GM19467 (cell line): ENCODE data around the gene SNX7.

Source experiments
- ATAC-seq: cut with Tn5 transposase; IDR thresholded peaks from one replicate; pipeline ENCODE4 v1.9.1; 2021; ENCODE audit warnings: mild to moderate bottlenecking, moderate library complexity; ENCODE audit not compliant: unreplicated experiment

SNX7 gene

DNA sequence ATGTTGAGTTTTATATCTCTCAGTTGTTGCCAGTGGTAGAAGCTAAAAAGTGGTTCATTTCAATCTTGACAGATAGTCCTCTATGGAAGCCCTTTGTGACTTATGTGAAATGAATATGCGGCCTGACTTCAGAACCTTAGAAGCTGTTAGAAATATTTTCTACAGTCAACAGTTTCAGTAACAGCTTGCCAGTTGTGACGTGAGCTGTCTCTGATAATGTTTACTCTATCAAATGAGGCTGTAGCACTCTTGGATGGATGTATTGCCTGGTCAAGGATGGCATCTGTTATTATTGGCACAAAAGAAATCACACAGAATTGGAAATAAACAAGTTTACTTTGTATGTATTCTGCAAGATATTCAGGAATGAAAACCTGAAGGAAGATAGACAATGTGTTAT lies 31.9 kb downstream of the SNX7 start:
- no peak for ATAC-seq

DNA sequence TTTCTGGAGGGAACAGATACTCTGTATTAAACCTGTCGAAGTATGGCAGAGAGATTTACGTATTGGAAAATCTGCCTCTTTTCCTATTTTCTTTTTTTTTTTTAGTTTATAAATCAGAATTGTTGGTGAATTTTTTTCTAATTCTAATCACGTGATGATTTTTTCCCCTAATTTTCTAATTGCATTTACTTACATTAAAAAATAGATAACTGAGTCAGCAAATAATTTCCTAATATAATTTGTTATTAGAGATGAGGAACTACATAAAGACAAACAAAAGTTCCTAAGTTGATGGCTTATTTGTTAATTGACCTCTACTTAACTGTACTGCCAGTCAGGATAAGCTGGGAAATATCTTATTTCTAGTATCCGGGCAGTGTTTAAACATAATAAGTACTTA lies 34.6 kb downstream of the SNX7 start:
- no peak for ATAC-seq

DNA sequence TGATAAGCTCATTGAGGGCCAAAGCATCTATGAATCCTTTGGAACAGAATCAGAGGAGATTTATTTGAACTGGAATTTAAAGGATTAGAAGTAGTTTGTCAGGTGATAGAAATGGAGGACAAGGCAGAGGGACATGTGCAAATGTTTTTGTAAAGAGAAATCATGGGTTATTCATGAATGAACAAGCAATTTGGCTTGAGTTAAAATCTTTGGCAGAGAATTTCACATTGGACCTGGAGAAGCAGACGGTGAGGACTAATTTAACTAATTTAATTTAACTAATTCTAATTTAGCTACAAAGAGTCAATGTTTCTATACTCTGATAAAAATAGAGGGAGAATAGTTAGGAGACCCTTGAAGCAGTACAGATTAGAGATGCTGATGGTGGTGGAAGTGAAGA lies 36.3 kb downstream of the SNX7 start:
- ATAC-seq = no peak

DNA sequence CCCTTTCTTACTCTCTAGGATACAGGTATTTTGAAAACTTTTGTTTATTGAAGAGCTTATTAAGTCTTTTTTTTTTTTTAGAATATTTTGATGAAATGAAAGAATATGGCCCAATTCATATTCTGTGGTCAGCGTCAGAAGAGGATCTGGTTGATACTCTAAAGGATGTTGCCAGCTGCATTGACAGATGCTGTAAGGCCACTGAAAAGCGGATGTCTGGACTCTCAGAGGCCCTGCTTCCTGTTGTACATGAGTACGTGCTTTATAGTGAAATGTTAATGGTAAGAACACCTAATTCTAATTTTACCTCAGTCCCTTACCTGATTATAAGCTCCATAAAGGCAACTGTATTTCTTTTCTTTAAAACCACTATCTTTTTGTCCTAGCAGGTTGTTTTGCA lies 37.1 kb downstream of the SNX7 start:
- no peak for ATAC-seq

DNA sequence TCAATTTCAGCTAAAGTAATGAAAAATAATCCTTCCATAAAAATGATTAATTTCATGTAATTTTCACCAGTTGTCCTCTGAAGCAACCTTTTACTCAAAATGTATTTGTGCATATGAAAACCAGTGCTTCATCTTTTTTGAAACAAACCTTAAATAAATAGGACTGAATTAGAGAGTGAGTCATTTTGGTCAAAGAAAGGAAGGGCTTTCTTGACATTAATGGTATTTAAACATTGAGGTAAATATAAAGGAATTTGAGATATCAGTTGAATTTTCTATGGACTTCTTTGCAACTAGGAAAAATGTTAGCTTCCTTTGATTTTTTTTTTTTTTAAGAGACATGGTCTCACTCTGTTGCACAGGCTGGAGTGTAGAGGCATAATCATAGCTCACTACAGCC lies 38.7 kb downstream of the SNX7 start:
- no peak for ATAC-seq

DNA sequence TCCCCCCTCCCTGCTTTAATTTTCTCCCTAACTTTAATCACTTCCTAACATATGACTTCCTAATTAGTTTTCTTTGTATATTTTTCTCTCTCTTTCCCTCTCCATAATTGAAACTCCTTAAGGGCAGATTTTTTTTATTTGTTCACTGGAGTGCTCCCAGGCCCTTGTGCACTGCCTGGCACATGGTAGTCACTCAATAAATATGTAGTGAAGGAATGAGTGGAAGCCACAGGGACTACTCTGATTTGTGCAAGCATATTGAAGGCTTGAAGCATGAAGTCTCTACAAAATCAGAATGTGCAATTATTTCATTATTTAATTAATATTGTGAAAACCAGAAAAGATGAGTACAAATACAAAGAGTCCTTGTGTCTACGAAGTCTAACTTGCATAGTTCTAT lies 41.5 kb downstream of the SNX7 start:
- ATAC-seq = no peak

DNA sequence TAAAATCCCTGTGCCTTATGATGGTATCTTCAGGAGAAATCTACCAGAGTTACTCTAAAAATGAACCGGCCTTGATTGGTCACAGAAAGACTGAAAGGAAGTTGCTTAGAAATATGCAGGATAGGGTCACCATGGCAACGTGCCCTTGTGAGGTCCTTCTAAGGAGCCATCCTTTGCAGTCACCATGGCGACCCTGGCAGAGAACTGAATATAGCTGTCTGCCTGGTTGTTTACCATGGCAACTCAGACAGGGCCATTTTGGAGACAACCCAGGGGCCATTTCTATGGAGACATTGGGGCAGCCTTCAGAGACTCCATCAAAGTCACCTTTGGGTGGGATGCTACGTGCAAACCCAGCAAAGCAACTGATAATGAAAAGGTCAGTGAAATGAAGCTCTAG lies 43.0 kb downstream of the SNX7 start:
- ATAC-seq = no peak

DNA sequence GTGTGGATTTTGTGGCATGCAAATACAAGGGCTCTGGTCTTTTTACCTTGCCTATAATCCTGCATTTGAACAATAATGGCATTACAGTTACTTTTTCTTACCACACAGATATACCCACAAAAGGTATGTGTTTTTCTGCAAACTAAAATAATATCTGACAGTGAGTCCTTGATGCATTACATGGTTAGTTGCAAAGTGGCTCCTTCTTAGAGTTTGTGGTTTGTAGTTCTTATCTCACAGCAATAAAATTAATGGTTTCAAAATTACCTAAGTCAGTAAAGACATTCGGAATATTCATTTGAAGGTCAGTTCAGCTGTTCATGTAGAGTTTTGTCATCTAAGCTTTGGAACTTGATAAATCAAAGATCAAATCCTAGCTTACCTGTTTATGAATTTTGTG lies 43.5 kb downstream of the SNX7 start:
- ATAC-seq = no peak

DNA sequence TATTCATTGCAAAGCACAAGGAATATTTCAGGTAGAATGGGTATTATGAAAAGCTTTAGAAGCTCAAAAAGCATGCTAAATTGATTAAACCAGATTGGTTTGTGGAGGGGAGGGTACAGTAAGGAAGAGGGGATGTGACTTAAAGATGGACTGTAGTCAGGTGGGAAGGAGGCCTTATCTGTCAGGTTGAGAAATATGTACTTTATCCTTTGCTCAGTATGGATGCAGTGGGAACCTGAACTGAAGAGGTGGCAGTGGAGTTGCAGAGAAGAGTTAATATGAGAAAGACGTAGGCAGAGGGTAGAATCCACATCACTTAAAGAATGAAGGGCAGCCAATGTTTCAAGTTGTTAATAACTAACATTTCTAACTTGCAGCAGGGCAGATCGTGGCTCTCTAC lies 44.1 kb downstream of the SNX7 start:
- no peak for ATAC-seq

DNA sequence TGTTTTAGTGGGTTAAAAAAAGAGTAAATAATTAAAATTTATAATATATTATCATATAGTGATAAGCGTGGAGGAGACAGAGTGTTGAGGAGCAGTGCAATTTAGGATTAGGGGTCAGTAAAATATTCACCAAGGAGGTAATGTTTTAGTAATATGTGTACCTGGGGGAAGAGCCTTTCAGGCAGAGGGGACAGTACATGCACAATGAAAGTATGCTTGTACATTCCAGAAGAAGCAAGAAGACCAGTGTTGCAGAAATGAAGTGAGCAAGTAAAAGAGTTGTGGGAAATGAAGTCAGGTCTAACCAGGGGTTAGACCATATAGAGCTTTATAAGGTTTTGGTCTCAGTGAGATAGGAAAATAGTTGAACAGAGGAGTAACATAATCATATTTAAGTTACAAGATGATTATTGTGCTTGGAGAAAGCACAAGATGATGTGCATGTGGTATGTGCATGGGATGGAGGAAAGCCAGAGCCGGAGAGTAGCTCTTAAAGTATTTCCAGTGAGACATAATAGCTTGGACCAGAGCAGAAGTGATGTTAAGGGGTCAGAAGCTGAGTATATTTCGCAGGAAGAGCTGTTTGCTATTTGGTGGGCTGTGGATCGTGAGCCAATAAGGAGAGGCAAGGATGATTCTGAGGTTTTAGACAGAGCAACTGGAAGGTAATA lies 44.8 kb downstream of the SNX7 start:
- ATAC-seq = no peak

DNA sequence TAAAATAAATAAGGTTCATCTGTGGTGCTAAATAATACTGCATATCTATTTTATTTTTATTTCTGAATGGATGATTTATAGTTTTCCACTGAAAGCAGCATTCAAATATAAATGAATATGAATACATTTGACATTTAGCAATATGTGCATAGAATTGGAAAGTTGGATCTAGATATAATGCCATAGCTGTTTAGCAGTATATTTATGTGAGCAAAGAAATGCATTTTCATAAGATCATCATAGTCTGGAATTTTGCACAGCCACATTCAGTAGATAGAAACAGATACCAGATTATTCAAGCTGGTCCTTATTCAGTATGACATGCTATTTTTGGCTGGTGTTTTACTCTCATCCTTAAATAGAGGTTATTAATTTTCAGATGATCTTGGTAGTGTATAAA lies 46.0 kb downstream of the SNX7 start:
- no peak for ATAC-seq

DNA sequence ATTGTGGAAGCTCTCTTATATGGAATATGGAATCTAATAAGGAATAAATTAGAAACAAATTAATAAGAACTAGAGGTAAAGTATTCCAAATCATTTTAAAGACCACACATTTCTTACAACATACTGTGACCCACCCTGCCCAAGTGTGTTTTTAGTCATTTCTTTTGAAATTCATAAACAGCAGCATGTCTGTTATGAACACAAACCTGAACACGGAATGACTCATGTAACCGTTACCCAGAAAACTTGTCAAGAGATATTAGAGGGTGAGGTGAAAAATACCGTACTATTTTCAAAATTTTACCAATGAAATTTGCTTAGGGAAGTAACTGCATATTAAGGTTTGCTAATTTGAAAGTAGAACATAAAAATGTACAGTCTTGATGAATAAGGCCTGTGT lies 48.4 kb downstream of the SNX7 start:
- no peak for ATAC-seq

DNA sequence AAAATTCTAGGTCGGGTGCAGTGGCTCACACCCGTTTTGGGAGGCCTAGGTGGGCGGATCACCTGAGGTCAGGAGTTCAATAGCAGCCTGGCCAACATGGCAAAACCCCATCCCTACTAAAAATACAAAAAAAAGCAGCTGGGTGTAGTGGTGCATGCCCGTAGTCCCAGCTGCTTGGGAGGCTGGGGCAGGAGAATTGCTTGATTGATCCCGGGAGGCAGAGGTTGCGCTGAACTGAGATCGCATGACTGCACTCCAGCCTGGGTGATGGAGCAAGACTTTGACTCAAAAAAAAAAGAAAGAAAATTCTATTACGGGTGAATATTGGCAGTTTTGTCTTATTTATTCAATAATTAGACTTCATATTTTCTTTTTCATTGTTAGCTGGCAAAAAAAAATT lies 62.1 kb downstream of the SNX7 start:
- ATAC-seq = no peak

DNA sequence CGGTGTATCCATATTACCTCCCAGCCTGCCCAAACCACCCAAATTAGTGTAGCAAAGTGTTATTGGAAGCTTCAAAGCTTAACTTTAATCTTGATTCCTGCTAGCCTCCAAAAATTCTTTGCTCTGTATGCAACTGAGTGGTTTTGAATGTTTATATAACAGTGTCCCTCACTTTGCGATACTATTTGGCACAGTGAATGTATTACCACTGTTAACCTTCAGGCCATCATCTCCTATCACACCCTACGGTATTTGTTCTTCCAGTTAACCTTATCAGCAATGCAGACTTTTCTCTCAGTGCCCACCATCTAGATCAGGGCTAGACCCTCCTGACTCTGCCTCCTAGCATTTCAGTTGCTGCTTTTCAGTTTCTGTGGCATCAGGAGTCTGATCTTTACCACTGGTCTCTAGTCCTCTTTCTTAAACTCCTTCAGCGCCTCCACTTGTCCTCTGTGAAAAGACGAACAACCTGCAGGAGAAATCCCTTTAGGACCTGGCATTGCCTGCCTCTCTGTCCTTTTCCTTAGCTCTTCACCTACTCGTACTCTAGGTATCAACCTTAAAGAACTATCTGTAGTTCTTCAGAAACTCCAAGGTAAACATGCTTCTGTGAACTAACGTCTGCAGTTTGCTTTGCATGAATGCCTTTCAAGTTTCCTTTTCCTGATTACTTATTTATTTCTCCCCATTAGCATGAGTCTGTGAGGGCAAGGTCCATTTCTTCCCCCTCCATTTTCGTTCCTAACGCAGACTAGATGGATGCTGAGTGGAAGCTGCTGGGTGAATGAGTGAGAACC lies 71.7 kb downstream of the SNX7 start:
- peak; percentile 90 for ATAC-seq

DNA sequence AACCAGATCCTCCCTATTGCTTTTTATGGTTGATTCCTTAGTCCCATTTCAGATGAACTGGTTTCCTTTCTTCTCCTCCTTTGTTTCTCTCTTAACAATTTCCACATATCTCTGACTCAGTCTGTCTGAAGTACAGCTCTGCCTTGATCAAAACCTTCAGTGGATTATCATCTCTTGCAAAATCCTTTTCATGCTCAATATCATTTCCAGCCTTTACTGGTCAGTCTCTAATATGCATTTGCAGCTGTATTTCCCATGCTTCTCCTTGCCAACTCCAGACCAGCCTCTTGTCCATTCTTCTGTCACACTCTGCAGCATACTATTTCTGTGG lies 72.2 kb downstream of the SNX7 start:
- ATAC-seq = no peak

DNA sequence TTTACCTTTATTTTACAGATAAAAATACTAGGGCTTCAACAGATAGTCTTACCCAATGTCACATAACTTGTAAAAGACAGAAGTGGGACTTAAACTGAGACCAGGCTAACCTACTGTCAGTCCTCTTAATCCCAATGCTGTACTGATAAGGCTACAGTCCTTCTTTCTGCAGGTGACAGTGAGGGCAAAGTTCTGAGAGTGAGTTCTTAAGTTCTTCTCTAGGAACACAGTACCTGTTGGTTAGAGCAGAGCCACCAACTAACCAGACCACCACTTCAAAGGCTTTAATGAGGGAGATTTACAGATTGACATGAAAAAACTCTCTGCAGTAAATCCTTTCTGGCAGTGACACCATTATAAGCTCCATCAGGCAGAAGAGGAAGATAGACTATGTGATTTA lies 74.2 kb downstream of the SNX7 start:
- no peak for ATAC-seq

DNA sequence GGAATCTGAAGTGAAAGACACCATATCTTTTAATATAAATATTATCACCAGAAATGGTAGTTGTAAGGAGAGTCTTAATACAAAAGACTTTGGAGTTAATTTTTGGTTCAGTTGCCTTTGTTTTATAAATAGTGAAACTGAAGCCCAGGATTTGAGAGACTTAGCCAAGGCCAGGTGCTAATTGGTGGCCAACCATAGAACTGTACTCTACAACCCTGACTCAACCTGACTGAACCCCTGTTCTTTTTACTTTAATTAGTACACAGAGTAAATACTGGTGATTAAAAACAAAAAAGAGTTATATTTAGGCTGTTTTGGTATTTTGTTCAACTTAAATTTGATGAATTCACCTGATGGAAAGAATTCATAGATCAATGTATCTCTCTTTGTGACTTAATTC lies 76.3 kb downstream of the SNX7 start:
- ATAC-seq = no peak

DNA sequence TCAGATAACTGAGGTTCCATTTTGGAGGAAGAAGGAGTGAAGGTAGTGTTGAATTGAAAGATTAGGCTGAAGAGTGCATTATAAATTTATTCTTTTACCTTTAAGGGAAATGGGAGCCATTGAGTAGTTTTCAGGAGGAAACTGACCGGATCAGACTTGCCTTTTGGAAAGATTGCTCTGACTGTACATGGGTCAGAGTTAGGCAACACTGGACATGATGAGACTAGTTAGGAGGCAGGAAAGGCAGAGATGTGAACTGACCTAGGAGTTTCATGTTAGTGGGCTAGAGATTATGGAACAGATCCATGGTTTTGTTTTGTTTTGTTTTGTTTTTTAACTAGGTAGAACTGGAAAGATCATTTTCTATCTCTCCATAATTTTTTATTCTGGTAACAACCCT lies 78.2 kb downstream of the SNX7 start:
- no peak for ATAC-seq

DNA sequence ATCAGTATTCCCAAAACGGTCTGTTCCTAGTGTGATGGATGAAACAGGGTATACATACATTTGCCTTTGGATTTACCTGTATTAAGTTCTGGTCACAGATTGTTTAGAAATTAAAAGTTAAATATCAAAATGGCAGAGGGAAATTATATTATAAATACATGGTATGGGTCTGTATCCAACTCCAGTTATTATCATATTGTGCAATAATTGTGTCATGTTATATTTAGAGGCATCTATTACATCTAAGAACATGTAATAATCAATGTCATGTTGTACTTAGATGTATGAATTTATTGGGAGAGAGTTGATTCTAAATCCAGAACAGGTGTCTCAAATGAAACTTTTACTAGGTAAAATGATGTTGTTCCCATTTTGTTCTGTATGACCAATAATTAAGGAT lies 79.6 kb downstream of the SNX7 start:
- ATAC-seq = no peak

DNA sequence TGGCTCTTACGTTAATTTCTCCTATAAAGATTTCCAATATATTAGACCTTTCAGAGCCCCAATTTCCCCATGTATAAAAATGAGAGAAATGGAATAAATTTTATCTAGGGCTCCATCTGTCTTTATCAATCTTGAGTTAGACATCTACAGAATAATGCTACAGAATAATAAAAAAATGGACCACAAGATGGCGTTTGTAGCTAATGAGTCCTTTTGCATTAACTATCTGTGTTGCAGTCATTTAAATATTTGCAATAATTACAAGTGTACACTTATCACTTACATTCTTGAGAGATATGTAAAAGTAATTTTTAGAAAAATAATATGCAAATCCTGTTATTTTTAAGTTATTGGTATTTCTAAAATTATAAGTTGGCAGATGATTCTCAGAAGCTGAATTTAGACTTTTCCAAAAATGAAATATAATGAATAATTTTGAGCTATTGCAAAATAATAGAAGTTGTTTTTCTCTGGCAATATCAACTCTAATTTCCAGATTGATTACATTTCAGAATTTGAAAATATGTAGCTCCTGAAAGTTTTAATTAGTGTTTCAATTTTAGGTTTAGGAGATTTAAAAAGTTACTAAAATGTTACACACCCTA lies 87.7 kb downstream of the SNX7 start:
- peak; percentile 62 for ATAC-seq

DNA sequence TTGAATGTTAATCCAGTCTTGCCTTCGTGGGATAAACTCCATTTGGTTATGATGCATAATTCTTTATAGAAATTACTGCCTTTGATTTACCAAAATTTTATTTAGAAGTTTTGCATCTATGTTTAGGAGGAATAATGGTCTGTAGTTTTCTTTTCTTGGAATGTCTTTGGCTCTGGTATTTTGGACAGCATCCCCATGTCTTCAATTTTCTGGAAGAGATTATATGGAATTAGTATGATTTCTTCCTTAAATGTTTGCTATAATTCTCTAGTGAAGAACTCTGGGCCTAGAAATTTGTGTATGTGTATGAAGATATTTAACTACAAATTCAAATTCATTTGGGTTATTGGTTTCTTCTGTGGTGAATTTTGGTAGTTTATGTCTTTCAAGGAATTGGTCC lies 92.7 kb downstream of the SNX7 start:
- no peak for ATAC-seq

DNA sequence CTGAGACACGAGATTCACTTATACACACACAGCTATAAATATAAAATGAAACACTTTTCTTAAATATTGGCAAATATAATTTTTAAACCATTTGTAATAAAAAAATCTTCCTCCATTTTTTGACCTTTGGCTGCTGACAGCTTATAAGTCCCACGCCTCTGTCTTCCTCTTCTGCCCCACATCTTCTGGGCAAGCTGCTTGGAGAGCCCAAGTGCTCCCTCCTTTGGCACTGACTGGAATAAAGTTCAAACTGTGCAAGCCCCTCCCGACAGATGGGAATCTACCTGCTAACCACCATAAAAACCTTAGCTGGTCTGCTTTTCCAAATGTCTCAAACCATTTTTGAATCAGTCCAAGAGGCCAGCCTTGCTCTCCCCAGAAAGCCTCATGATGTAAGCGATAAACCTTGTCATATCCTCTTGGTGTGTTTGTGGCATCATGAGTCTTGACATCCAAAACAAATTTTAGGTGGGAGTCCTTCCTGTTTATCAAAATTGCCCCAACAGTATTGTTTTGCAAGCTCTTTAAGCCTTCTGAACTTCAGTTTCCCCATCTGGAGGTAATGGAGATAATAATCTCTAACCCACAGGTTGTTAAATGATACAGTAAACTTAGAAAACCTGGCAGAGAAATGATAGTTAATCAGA lies 99.8 kb downstream of the SNX7 start:
- ATAC-seq = no peak
